ENCODE results near the gene KCNQ1OT1. TPM values are rescaled to one million over a fixed set of nuclear protein-coding genes. Genes with fewer than 3 reads are reported as not detected.

The KCNQ1OT1 gene
- total RNA-seq, 2 donors from 2014 or later, result 1.0 to 2.1 TPM

GRCh38 chr11:2689651-2690575 lies 9.9 kb downstream of the KCNQ1OT1 start:
- no peak overlapping the region for H3K4me3 ChIP-seq

GRCh38 chr11:2688381-2689231 lies 11.2 kb downstream of the KCNQ1OT1 start:
- TF ChIP-seq, protein P1, sequence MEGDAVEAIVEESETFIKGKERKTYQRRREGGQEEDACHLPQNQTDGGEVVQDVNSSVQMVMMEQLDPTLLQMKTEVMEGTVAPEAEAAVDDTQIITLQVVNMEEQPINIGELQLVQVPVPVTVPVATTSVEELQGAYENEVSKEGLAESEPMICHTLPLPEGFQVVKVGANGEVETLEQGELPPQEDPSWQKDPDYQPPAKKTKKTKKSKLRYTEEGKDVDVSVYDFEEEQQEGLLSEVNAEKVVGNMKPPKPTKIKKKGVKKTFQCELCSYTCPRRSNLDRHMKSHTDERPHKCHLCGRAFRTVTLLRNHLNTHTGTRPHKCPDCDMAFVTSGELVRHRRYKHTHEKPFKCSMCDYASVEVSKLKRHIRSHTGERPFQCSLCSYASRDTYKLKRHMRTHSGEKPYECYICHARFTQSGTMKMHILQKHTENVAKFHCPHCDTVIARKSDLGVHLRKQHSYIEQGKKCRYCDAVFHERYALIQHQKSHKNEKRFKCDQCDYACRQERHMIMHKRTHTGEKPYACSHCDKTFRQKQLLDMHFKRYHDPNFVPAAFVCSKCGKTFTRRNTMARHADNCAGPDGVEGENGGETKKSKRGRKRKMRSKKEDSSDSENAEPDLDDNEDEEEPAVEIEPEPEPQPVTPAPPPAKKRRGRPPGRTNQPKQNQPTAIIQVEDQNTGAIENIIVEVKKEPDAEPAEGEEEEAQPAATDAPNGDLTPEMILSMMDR (IDR thresholded peaks at IDR 0.05), result no peak
- H3K4me1 ChIP-seq (replicated peaks), result no peaks in the 10 kb centered on the region
- H3K27ac ChIP-seq, result no peak overlapping the region
- no peak overlapping the region for H3K4me3 ChIP-seq
- H3K36me3 ChIP-seq, result no peaks in the 10 kb centered on the region
- H3K9me3 ChIP-seq, result no peaks in the 10 kb centered on the region
- intact Hi-C loops (cut with DNase I), result no loop called here
- WGBS, result 92% methylated on average over 4 of the region's 6 CpGs
- H3K27me3 ChIP-seq (replicated peaks; ENCODE audit: insufficient read depth), result no peaks in the 10 kb centered on the region
- DNase-seq (ENCODE audit: low spot score), result no peak

More at GRCh38 chr11:2689651-2690575, 9.9 kb downstream of the KCNQ1OT1 start:
- no peaks in the 10 kb centered on the region for H3K4me1 ChIP-seq (replicated peaks)
- WGBS, result 80% methylated on average over 8 of the region's 8 CpGs
- no peaks in the 10 kb centered on the region for H3K27me3 ChIP-seq (replicated peaks; ENCODE audit: insufficient read depth)
- no peaks in the 10 kb centered on the region for H3K9me3 ChIP-seq
- intact Hi-C loops (cut with DNase I), result no loop called here
- no peak for DNase-seq (ENCODE audit: low spot score)
- H3K36me3 ChIP-seq, result no peaks in the 10 kb centered on the region
- H3K27ac ChIP-seq, result no peak overlapping the region
- TF ChIP-seq, protein P1 (IDR thresholded peaks at IDR 0.05), result no peak
- TF ChIP-seq POLR2AphosphoS5 (IDR thresholded peaks at IDR 0.05) (no peak), POLR2A (IDR thresholded peaks at IDR 0.05) (no peak)

- no peak for DNase-seq (ENCODE audit: low spot score)
- no peaks in the 10 kb centered on the region for H3K4me1 ChIP-seq (replicated peaks)
- H3K27ac ChIP-seq, result no peak overlapping the region
- H3K27me3 ChIP-seq (replicated peaks; ENCODE audit: insufficient read depth), result no peaks in the 10 kb centered on the region
- H3K4me3 ChIP-seq, result no peak overlapping the region
- no peaks in the 10 kb centered on the region for H3K36me3 ChIP-seq
- 67% methylated on average over 7 of the region's 7 CpGs for WGBS
- intact Hi-C loops (cut with DNase I), result no loop called here
- H3K9me3 ChIP-seq, result no peaks in the 10 kb centered on the region
- TF ChIP-seq, protein P1 (IDR thresholded peaks at IDR 0.05), result no peak
- TF ChIP-seq POLR2A (IDR thresholded peaks at IDR 0.05), result no peak
- TF ChIP-seq POLR2AphosphoS5 (IDR thresholded peaks at IDR 0.05), result no peak
Observed at GRCh38 chr11:2687782-2688191, 12.0 kb downstream of the KCNQ1OT1 start.

- TF ChIP-seq, protein P1 (IDR thresholded peaks at IDR 0.05), result no peak
- TF ChIP-seq POLR2AphosphoS5 (IDR thresholded peaks at IDR 0.05) (no peak), POLR2A (IDR thresholded peaks at IDR 0.05) (no peak)
- no peaks in the 10 kb centered on the region for H3K36me3 ChIP-seq
- WGBS, result 83% methylated on average over 1 of the region's 1 CpG
- H3K4me1 ChIP-seq (replicated peaks), result no peaks in the 10 kb centered on the region
- DNase-seq (ENCODE audit: low spot score), result no peak
- intact Hi-C loops (cut with DNase I), result no loop called here
- H3K27me3 ChIP-seq (replicated peaks; ENCODE audit: insufficient read depth), result no peaks in the 10 kb centered on the region
- no peaks in the 10 kb centered on the region for H3K9me3 ChIP-seq
- H3K27ac ChIP-seq, result no peak overlapping the region
- no peak overlapping the region for H3K4me3 ChIP-seq
Observed at GRCh38 chr11:2687223-2687530, 12.6 kb downstream of the KCNQ1OT1 start.
